ENCODE data around the gene CXCL8.

DNA sequence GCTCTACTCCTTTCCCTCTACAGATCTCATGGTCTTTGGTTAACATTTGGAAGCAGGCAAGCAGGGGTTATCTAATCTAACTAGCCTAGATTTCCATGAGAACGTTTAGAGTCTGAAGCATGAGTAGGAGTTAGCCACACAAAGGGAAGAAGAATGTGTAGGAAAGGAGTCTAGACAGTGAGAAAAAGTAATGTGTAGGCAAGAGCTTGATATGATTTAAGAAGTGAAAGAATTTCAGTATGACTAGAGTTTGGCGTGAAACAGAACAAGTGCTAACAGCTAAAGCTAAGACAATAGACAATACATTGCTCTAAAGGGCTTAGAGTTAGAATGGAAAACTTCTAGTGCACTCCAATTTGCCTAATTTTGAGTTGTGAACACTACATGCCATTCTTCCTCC, 10.8 kb downstream of the CXCL8 start:
- TF ChIP-seq, protein P1, sequence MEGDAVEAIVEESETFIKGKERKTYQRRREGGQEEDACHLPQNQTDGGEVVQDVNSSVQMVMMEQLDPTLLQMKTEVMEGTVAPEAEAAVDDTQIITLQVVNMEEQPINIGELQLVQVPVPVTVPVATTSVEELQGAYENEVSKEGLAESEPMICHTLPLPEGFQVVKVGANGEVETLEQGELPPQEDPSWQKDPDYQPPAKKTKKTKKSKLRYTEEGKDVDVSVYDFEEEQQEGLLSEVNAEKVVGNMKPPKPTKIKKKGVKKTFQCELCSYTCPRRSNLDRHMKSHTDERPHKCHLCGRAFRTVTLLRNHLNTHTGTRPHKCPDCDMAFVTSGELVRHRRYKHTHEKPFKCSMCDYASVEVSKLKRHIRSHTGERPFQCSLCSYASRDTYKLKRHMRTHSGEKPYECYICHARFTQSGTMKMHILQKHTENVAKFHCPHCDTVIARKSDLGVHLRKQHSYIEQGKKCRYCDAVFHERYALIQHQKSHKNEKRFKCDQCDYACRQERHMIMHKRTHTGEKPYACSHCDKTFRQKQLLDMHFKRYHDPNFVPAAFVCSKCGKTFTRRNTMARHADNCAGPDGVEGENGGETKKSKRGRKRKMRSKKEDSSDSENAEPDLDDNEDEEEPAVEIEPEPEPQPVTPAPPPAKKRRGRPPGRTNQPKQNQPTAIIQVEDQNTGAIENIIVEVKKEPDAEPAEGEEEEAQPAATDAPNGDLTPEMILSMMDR (conservative IDR thresholded peaks at IDR 0.05 in 1 of 2, IDR thresholded peaks at IDR 0.05 in 1 of 2; ENCODE audit: extremely low read depth in 1 of 2, insufficient read depth in 1 of 2, low read depth in 1 of 2, low read length in 2 of 2) = no peak
- TF ChIP-seq EZH2 (IDR thresholded peaks at IDR 0.05; ENCODE audit: borderline replicate concordance, low read length) = no peak

Data from mammary epithelial cell (primary cell).